Measurements from ENCODE around the gene C5.

DNA sequence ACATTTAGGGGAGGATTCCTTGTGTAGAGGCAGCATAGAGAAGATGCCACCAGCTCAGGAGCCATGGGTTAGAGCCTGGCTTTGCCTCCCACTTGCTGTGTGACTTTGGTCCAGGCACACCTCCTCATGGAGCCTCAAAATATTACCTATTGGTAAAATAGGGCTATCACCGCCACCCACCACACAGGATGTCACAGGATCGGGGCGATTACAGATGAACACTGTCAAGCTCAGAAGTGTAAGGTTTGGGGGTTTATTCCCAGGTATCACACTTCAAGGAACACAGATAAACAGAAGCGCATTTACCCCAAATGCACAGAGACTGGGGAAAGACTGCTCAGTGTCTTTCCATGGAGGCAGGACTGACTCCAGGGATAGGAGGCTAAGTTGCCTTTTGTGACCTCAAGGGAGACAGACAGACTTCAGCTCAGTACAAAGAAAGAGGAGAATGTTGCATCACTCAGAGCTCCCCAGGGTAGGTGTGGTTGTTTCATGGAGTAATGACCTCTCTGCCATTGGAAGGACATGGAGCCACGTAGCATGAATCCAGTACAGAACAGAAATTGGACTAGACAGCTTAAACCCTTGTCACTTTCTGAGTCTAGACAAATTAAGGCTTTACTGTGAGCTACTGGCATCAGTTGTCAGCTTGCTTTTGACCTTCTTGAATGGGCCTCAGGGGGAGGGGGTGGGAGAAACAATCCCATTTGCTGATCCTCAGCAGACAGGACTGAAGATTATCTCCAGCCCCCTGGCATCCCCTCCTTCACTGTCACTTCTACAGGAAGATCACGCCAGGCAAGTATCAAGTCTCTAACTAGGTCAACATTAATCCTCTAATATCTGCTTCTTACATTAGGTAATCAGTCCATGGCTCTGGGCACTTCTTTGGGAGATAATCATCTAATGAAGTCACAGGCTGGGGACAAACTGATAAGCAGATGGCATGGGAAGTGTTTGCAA lies 130.0 kb downstream of the C5 start:
- no peak for TF ChIP-seq CTCF (IDR thresholded peaks at IDR 0.05; ENCODE audit: low read length)
- TF ChIP-seq EZH2 (optimal IDR thresholded peaks at IDR 0.05; ENCODE audit: low read depth, low read length) = no peak

Data from MM.1S (cell line).